GM12878 (cell line): ENCODE data around the gene TGFB2.

Experiments
- CREM ChIP-seq: IDR thresholded peaks from 2 replicates; pipeline ENCODE4 v1.6.1; 2014; ENCODE audit warnings: antibody characterized with exemption, low read depth
- CTCF ChIP-seq, 3 experiments: IDR thresholded peaks in 2 of 3; conservative IDR thresholded peaks in 1 of 3; 2 replicates each; pipeline ENCODE4 v1.5.1; 2011; ENCODE audit warnings: low read depth in 3 of 3, low read length in 3 of 3, mild to moderate bottlenecking in 3 of 3, control low read depth in 2 of 3, moderate library complexity in 2 of 3, inconsistent platforms in 1 of 3, mixed read lengths in 1 of 3; ENCODE audit not compliant: control insufficient read depth in 2 of 3, insufficient read depth in 1 of 3; ENCODE audit errors: extremely low read depth in 1 of 3
- EP300 ChIP-seq, 2 experiments: fragments of 150-350 bp in 1 of 2; IDR thresholded peaks; 2 replicates each; pipeline ENCODE4 v1.6.1; 2011 to 2012; ENCODE audit warnings: low read depth in 2 of 2, low read length in 2 of 2, borderline replicate concordance in 1 of 2, improper control_type of control experiment in 1 of 2, inconsistent platforms in 1 of 2; ENCODE audit not compliant: control insufficient read depth in 1 of 2
- FOXK2 ChIP-seq: fragments of 450-650 bp; IDR thresholded peaks from 2 replicates; pipeline ENCODE4 v1.6.1; 2017; ENCODE audit warnings: mild to moderate bottlenecking, moderate library complexity
- POLR2A ChIP-seq: IDR thresholded peaks from 2 replicates; pipeline ENCODE4 v1.6.1; 2011; ENCODE audit warnings: low read depth, mild to moderate bottlenecking, low read length
- SIN3A ChIP-seq: IDR thresholded peaks from 2 replicates; pipeline ENCODE4 v1.6.1; 2012; ENCODE audit warnings: low read depth, low read length, improper control_type of control experiment
- TAF1 ChIP-seq: IDR thresholded peaks from 2 replicates; pipeline ENCODE4 v1.6.1; 2011; ENCODE audit warnings: mild to moderate bottlenecking, low read depth, low read length, borderline replicate concordance
- TARDBP ChIP-seq: IDR thresholded peaks from 2 replicates; pipeline ENCODE4 v1.6.1; 2016; ENCODE audit warnings: borderline replicate concordance
- ZNF217 ChIP-seq: fragments of 450-650 bp; IDR thresholded peaks from 2 replicates; pipeline ENCODE4 v1.6.1; 2017; ENCODE audit warnings: antibody characterized with exemption, mild to moderate bottlenecking
- ZNF274 ChIP-seq: IDR thresholded peaks from one replicate; pipeline ENCODE4 v1.8.0; 2011; ENCODE audit not compliant: insufficient read length, insufficient read depth
- TF ChIP-seq, protein P1 (sequence below): fragments of 450-650 bp; IDR thresholded peaks from 2 replicates; pipeline ENCODE4 v1.6.1; 2018; ENCODE audit warnings: mild to moderate bottlenecking, low read depth, moderate library complexity; ENCODE audit not compliant: partially characterized antibody

DNA sequence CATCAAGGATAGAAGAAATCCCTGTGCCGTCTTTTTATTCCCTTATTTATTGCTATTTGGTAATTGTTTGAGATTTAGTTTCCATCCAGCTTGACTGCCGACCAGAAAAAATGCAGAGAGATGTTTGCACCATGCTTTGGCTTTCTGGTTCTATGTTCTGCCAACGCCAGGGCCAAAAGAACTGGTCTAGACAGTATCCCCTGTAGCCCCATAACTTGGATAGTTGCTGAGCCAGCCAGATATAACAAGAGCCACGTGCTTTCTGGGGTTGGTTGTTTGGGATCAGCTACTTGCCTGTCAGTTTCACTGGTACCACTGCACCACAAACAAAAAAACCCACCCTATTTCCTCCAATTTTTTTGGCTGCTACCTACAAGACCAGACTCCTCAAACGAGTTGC is 99.0 kb downstream of the TGFB2 start:
- TF ChIP-seq TAF1 (no peak), ZNF217 (no peak), CTCF (IDR thresholded peaks at IDR 0.05 in 2 of 3, conservative IDR thresholded peaks at IDR 0.05 in 1 of 3; ENCODE audit: control insufficient read depth in 2 of 3, extremely low read depth in 1 of 3, insufficient read depth in 1 of 3, low read depth in 3 of 3, low read length in 3 of 3) (no peak), SIN3A (no peak), EP300 (IDR thresholded peaks at IDR 0.05; ENCODE audit: borderline replicate concordance in 1 of 2, control insufficient read depth in 1 of 2, low read depth in 2 of 2, low read length in 2 of 2) (no peak), TARDBP (no peak), POLR2A (no peak), ZNF274 (no peak), FOXK2 (no peak), CREM (no peak)
- TF ChIP-seq, protein P1, sequence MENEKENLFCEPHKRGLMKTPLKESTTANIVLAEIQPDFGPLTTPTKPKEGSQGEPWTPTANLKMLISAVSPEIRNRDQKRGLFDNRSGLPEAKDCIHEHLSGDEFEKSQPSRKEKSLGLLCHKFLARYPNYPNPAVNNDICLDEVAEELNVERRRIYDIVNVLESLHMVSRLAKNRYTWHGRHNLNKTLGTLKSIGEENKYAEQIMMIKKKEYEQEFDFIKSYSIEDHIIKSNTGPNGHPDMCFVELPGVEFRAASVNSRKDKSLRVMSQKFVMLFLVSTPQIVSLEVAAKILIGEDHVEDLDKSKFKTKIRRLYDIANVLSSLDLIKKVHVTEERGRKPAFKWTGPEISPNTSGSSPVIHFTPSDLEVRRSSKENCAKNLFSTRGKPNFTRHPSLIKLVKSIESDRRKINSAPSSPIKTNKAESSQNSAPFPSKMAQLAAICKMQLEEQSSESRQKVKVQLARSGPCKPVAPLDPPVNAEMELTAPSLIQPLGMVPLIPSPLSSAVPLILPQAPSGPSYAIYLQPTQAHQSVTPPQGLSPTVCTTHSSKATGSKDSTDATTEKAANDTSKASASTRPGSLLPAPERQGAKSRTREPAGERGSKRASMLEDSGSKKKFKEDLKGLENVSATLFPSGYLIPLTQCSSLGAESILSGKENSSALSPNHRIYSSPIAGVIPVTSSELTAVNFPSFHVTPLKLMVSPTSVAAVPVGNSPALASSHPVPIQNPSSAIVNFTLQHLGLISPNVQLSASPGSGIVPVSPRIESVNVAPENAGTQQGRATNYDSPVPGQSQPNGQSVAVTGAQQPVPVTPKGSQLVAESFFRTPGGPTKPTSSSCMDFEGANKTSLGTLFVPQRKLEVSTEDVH, result no peak
